SIG-M5 (cell line): Measurements from ENCODE around the gene OR10H3.
"Not testable (repeated sequence)": the region's sequence is repeated elsewhere in the genome, so short reads cannot be mapped to it uniquely, and the experiment has no call there.

Experiments
- DNase-seq: peaks from one replicate; lab custom pipeline; 2025; lab: John Stamatoyannopoulos, UW

OR10H3 gene

GRCh38 chr19:15779756-15780476, 42.1 kb downstream of the OR10H3 start:
- no peak for DNase-seq

- no peak for DNase-seq
These were observed 43.0 kb downstream of the OR10H3 start for GRCh38 chr19:15780610-15781418.

- no peak for DNase-seq
These were observed 43.9 kb downstream of the OR10H3 start for GRCh38 chr19:15781661-15782060.

GRCh38 chr19:15782211-15782610, 44.4 kb downstream of the OR10H3 start:
- DNase-seq = no peak

- not testable (repeated sequence) for DNase-seq
These were observed 45.1 kb downstream of the OR10H3 start for GRCh38 chr19:15782896-15783295.

- DNase-seq = no peak
These were observed 49.9 kb downstream of the OR10H3 start, which contains the start of gene OR10H5 for GRCh38 chr19:15787611-15788155. Gene OR10H5 (plus strand): TSS chr19:15787661. CDS start chr19:15794049, 6,388 bp downstream.

GRCh38 chr19:15788594-15789270, 50.9 kb downstream of the OR10H3 start:
- no peak for DNase-seq

- DNase-seq = no peak
These were observed 52.3 kb downstream of the OR10H3 start for GRCh38 chr19:15790096-15790495.
